CD8-positive, alpha-beta memory T cell (primary cell): ENCODE results near the gene ADORA2A. TPM values are rescaled to one million over a fixed set of nuclear protein-coding genes. Genes with fewer than 3 reads are reported as not detected.

Source experiments
- CTCF ChIA-PET: fragments of 350-600 bp; sonication (Branson Sonifier 250); formaldehyde crosslinking; loops from one replicate; lab custom pipeline; 2021; ENCODE audit warnings: antibody characterized with exemption; lab: Charles Lee
- POLR2A ChIA-PET: fragments of 350-600 bp; sonication (Branson Sonifier 250); formaldehyde crosslinking; loops from one replicate; lab custom pipeline; 2021; ENCODE audit warnings: antibody characterized with exemption; lab: Charles Lee
- DNase-seq, 5 donors: peaks; one replicate each; pipeline versions ENCODE4 v3.0.0 to v3.0.0-alpha.2; 2020 to 2022; ENCODE audit warnings: mixed read lengths in 1 of 5
- H3K27ac ChIP-seq: one replicate; pipeline ENCODE4 v1.7.0; 2013; ENCODE audit warnings: low read depth, mild to moderate bottlenecking, low read length, moderate library complexity
- H3K27me3 ChIP-seq: 2 replicates; pipeline ENCODE4 v1.7.0; 2013; ENCODE audit warnings: low read length, mild to moderate bottlenecking; ENCODE audit not compliant: insufficient read depth, poor library complexity, severe bottlenecking
- H3K36me3 ChIP-seq: 2 replicates; pipeline ENCODE4 v1.7.0; 2013; ENCODE audit warnings: mild to moderate bottlenecking, low read length, moderate library complexity; ENCODE audit not compliant: insufficient read depth
- H3K4me1 ChIP-seq: 2 replicates; pipeline ENCODE4 v1.7.0; 2013; ENCODE audit warnings: mild to moderate bottlenecking, low read length, moderate library complexity; ENCODE audit not compliant: insufficient read depth
- H3K4me3 ChIP-seq: 2 replicates; pipeline ENCODE4 v1.7.0; 2013; ENCODE audit warnings: mild to moderate bottlenecking, low read length
- H3K9me3 ChIP-seq: 2 replicates; pipeline ENCODE4 v1.7.0; 2013; ENCODE audit warnings: mild to moderate bottlenecking, low read length
- H3K27ac Mint-ChIP-seq, 8 donors: one replicate each; pipeline ENCODE4 v1.8.0; 2020 to 2021; ENCODE audit warnings: mixed read lengths in 8 of 8, mild to moderate bottlenecking in 6 of 8, inconsistent platforms in 3 of 8, moderate library complexity in 3 of 8
- H3K27me3 Mint-ChIP-seq, 2 donors: one replicate each; pipeline ENCODE4 v1.8.0; 2020 to 2021; ENCODE audit warnings: mixed read lengths in 2 of 2, mild to moderate bottlenecking in 1 of 2, moderate library complexity in 1 of 2
- H3K36me3 Mint-ChIP-seq, 3 donors: one replicate each; pipeline ENCODE4 v1.8.0; 2020 to 2021; ENCODE audit warnings: mixed read lengths in 3 of 3, inconsistent platforms in 1 of 3, mild to moderate bottlenecking in 1 of 3
- H3K4me1 Mint-ChIP-seq, 3 donors: one replicate each; pipeline ENCODE4 v1.8.0; 2020 to 2021; ENCODE audit warnings: mixed read lengths in 3 of 3, inconsistent platforms in 1 of 3, mild to moderate bottlenecking in 1 of 3
- H3K4me3 Mint-ChIP-seq, 7 donors: one replicate each; pipeline ENCODE4 v1.8.0; 2020 to 2021; ENCODE audit warnings: mixed read lengths in 7 of 7, mild to moderate bottlenecking in 6 of 7, moderate library complexity in 4 of 7, inconsistent platforms in 2 of 7
- H3K9me3 Mint-ChIP-seq, 5 donors: one replicate each; pipeline ENCODE4 v1.8.0; 2020 to 2022; ENCODE audit warnings: mixed read lengths in 5 of 5, mild to moderate bottlenecking in 3 of 5, moderate library complexity in 2 of 5, inconsistent platforms in 1 of 5
- polyA plus RNA-seq: library from polyadenylated mRNA; unstranded; fragments of 300-500 nt; fragmentation: Illumina TruSeq; gene quantifications from one replicate; pipeline ENCODE4 v1.2.3, GENCODE V29; 2021
- total RNA-seq, 2 experiments: library from RNA; stranded (reverse); gene quantifications; one replicate each; pipeline ENCODE4 v1.2.3, GENCODE V29; 2021

The ADORA2A gene
- total and polyA plus RNA-seq, 3 experiments from 2014 or later = 23.2 to 89.6 (median 26.7) TPM

DNA sequence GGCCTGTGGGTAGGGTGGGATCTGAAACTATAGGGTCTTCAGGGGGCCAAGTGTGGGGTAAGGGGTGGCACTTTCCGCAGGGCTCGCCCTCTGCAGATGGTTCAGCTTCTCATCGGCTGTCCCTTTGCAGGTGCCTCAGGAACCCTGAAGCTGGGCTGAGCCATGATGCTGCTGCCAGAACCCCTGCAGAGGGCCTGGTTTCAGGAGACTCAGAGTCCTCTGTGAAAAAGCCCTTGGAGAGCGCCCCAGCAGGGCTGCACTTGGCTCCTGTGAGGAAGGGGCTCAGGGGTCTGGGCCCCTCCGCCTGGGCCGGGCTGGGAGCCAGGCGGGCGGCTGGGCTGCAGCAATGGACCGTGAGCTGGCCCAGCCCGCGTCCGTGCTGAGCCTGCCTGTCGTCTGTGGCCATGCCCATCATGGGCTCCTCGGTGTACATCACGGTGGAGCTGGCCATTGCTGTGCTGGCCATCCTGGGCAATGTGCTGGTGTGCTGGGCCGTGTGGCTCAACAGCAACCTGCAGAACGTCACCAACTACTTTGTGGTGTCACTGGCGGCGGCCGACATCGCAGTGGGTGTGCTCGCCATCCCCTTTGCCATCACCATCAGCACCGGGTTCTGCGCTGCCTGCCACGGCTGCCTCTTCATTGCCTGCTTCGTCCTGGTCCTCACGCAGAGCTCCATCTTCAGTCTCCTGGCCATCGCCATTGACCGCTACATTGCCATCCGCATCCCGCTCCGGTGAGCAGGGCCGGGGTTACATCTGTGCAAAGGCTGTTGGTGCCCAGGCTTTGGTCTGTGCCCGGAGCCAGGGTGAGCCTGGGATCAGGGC lies 5.8 kb downstream of the ADORA2A start:
- peak overlapping the region; percentile 60 to 95 (median 89) for H3K27ac Mint-ChIP-seq
- CTCF ChIA-PET = interaction anchor here (1.8 to 6.9 kb wide), 2 partner anchors 8 to 53 kb away, joined by 5 to 67 read pairs; partner anchors contain the start of gene ADORA2A
- DNase-seq = peak in 1 of 5 donors; percentile 46
- peaks cover 11% of the 10 kb centered on the region for H3K36me3 ChIP-seq
- peak overlapping the region; percentile 77 for H3K27ac ChIP-seq
- H3K27me3 Mint-ChIP-seq = no peaks in the 10 kb centered on the region
- H3K27me3 ChIP-seq = no peaks in the 10 kb centered on the region
- no peaks in the 10 kb centered on the region for H3K9me3 Mint-ChIP-seq
- POLR2A ChIA-PET = no interaction called here
- H3K9me3 ChIP-seq = no peaks in the 10 kb centered on the region
- peaks cover 69 to 96% (median 87%) of the 10 kb centered on the region in 3 donors for H3K4me1 Mint-ChIP-seq
- peak overlapping the region in 3 of 7 donors; percentile 28 to 65 (median 32) for H3K4me3 Mint-ChIP-seq
- peak overlapping the region; percentile 38 for H3K4me3 ChIP-seq
- H3K36me3 Mint-ChIP-seq = peaks cover 0 to 49% (median 1%) of the 10 kb centered on the region in 3 donors
- H3K4me1 ChIP-seq = peaks cover 95% of the 10 kb centered on the region

GRCh38 chr22:24433828-24434470 lies 6.5 kb downstream of the ADORA2A start:
- CTCF ChIA-PET = interaction anchor here (0.6 to 6.9 kb wide), 5 partner anchors 9 to 663 kb away, joined by 3 to 67 read pairs (median 5); partner anchors contain the start of gene ADORA2A
- Mint-ChIP-seq H3K27ac (peak overlapping the region; percentile 84 to 98 (median 92)), H3K27me3 (no peaks in the 10 kb centered on the region), H3K36me3 (peaks cover 0 to 52% (median 1%) of the 10 kb centered on the region in 3 donors), H3K9me3 (no peaks in the 10 kb centered on the region), H3K4me3 (peak overlapping the region; percentile 43 to 84 (median 67)), H3K4me1 (peaks cover 61 to 94% (median 85%) of the 10 kb centered on the region in 3 donors)
- H3K27me3 ChIP-seq = no peaks in the 10 kb centered on the region
- DNase-seq = peak in 1 of 5 donors; percentile 34
- H3K36me3 ChIP-seq = peaks cover 15% of the 10 kb centered on the region
- peak overlapping the region; percentile 77 for H3K27ac ChIP-seq
- POLR2A ChIA-PET = interaction anchor here (1.1 to 1.2 kb wide), 2 partner anchors 10 kb away, joined by 3 to 6 read pairs; no protein-coding TSS in a partner anchor
- H3K9me3 ChIP-seq = no peaks in the 10 kb centered on the region
- peak overlapping the region; percentile 38 for H3K4me3 ChIP-seq
- H3K4me1 ChIP-seq = peaks cover 99% of the 10 kb centered on the region

DNA sequence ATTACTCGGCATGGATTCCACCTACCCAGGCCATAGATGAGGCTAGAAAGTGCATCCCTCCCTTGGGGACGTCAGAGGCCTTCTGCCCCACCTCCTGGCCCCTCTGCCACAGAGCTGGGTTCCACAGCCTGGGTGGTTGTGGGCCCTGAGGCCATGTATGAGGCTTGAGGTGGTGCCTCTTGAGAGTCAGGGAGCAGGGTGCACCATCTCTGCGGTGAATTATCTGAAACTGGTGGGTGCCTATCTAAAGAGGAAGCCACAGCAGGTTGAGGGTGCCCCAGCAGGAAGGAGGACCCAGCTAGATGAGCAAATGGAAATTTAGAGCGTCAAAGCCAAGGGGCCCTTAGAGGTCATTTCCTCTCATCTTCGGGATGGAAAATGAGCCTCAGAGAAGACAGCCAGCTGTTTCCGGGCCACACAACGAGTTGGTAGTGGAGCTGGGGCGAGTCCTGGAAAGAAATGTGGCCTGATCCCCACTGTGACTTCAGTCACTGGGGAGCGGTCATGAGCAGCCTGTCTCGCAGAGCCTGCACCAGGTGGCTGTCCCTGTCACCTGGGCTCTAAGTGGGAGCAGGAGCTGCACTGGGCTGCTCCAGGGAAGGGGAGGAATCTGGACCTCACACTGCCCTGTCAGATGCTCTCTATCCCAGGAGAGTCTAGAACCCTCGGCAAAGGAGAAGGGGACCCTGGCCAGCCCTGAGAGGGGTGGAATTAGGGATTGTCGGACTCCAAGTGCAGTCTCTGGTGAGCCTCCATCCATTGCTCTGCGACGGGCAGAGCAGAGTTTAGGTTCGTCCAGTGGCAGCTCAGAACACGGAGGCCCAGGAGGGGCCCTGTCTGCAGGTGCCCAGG lies 7.3 kb downstream of the ADORA2A start:
- Mint-ChIP-seq H3K36me3 (peaks cover 0 to 56% (median 1%) of the 10 kb centered on the region in 3 donors), H3K27ac (peak overlapping the region; percentile 84 to 98 (median 92)), H3K4me1 (peaks cover 57 to 92% (median 77%) of the 10 kb centered on the region in 3 donors), H3K9me3 (no peaks in the 10 kb centered on the region), H3K4me3 (peak overlapping the region; percentile 43 to 84 (median 67)), H3K27me3 (no peaks in the 10 kb centered on the region)
- H3K36me3 ChIP-seq = peaks cover 15% of the 10 kb centered on the region
- H3K27ac ChIP-seq = peak overlapping the region; percentile 77
- ChIA-PET POLR2A (interaction anchor here (0.6 to 1.2 kb wide), 3 partner anchors 9 to 11 kb away, joined by 3 to 6 read pairs (median 3); no protein-coding TSS in a partner anchor), CTCF (interaction anchor here (0.6 to 6.9 kb wide), 11 partner anchors 9 to 664 kb away, joined by 3 to 67 read pairs (median 3); partner anchors contain the start of gene ADORA2A)
- peak overlapping the region; percentile 38 for H3K4me3 ChIP-seq
- H3K27me3 ChIP-seq = no peaks in the 10 kb centered on the region
- peak; percentile 65 to 92 (median 82) for DNase-seq
- H3K4me1 ChIP-seq = peaks cover 91% of the 10 kb centered on the region
- H3K9me3 ChIP-seq = no peaks in the 10 kb centered on the region

- H3K27ac ChIP-seq = peak overlapping the region; percentile 77
- peak overlapping the region; percentile 84 to 98 (median 92) for H3K27ac Mint-ChIP-seq
- H3K4me3 Mint-ChIP-seq = peak overlapping the region in 5 of 7 donors; percentile 43 to 84 (median 65)
- no peaks in the 10 kb centered on the region for H3K27me3 ChIP-seq
- peaks cover 0 to 60% (median 1%) of the 10 kb centered on the region in 3 donors for H3K36me3 Mint-ChIP-seq
- no peaks in the 10 kb centered on the region for H3K9me3 ChIP-seq
- DNase-seq = no peak
- peaks cover 86% of the 10 kb centered on the region for H3K4me1 ChIP-seq
- peaks cover 54 to 90% (median 72%) of the 10 kb centered on the region in 3 donors for H3K4me1 Mint-ChIP-seq
- H3K36me3 ChIP-seq = peaks cover 15% of the 10 kb centered on the region
- ChIA-PET POLR2A (interaction anchor here (0.6 to 1.2 kb wide), 3 partner anchors 8 to 12 kb away, joined by 3 to 6 read pairs (median 3); no protein-coding TSS in a partner anchor), CTCF (interaction anchor here (0.7 to 6.9 kb wide), 11 partner anchors 8 to 107 kb away, joined by 3 to 67 read pairs (median 3); partner anchors contain the start of gene ADORA2A)
- H3K27me3 Mint-ChIP-seq = no peaks in the 10 kb centered on the region
- H3K4me3 ChIP-seq = peak overlapping the region; percentile 38
- H3K9me3 Mint-ChIP-seq = no peaks in the 10 kb centered on the region
Measured at GRCh38 chr22:24435323-24435645, 7.9 kb downstream of the ADORA2A start.

GRCh38 chr22:24435861-24436371 lies 8.5 kb downstream of the ADORA2A start:
- Histone ChIP-seq H3K4me3 (no peak overlapping the region), H3K9me3 (no peaks in the 10 kb centered on the region), H3K4me1 (peaks cover 79% of the 10 kb centered on the region), H3K27ac (no peak overlapping the region), H3K36me3 (peaks cover 20% of the 10 kb centered on the region), H3K27me3 (no peaks in the 10 kb centered on the region)
- no peak for DNase-seq
- no peaks in the 10 kb centered on the region for H3K27me3 Mint-ChIP-seq
- ChIA-PET POLR2A (interaction anchor here (0.6 kb wide), 1 partner anchor 12 kb away, joined by 3 read pairs; no protein-coding TSS in a partner anchor), CTCF (interaction anchor here (0.7 to 6.9 kb wide), 9 partner anchors 8 to 107 kb away, joined by 3 to 67 read pairs (median 3); partner anchors contain the start of gene ADORA2A)
- peak overlapping the region in 1 of 7 donors; percentile 13 for H3K4me3 Mint-ChIP-seq
- H3K4me1 Mint-ChIP-seq = peaks cover 58 to 89% (median 75%) of the 10 kb centered on the region in 3 donors
- H3K36me3 Mint-ChIP-seq = peaks cover 4 to 66% (median 5%) of the 10 kb centered on the region in 3 donors
- no peaks in the 10 kb centered on the region for H3K9me3 Mint-ChIP-seq
- H3K27ac Mint-ChIP-seq = peak overlapping the region in 6 of 8 donors; percentile 60 to 95 (median 82)

DNA sequence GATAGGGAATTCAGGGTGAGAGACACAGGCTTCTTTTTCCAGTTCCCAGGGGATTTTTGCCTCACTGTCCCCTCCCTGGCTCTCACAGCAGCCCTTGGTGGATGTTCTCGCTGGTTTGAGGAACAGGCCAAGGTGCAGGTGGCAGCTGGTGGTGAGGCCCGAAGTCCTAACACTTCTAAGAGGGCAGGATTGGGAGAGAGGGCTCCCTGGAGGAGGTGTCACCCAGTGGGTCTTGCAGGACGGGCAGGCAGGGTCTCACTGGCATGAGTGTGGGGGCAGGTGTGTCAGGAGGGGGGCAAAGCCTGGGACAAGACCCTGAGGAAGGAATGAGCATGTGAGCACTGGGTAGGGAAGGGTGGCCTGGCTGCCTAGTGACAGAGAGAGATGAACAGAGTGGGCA lies 9.2 kb downstream of the ADORA2A start:
- no peak overlapping the region for H3K4me3 ChIP-seq

More for the DNA sequence above, 9.2 kb downstream of the ADORA2A start:
- Mint-ChIP-seq H3K36me3 (peaks cover 6 to 68% (median 8%) of the 10 kb centered on the region in 3 donors), H3K27me3 (no peaks in the 10 kb centered on the region), H3K27ac (peak overlapping the region; percentile 55 to 85 (median 80)), H3K4me3 (peak overlapping the region in 3 of 7 donors; percentile 23 to 38 (median 26)), H3K4me1 (peaks cover 53 to 85% (median 73%) of the 10 kb centered on the region in 3 donors), H3K9me3 (no peaks in the 10 kb centered on the region)
- H3K27me3 ChIP-seq = no peaks in the 10 kb centered on the region
- peaks cover 73% of the 10 kb centered on the region for H3K4me1 ChIP-seq
- CTCF ChIA-PET = interaction anchor here (1.1 to 6.9 kb wide), 3 partner anchors 12 to 66 kb away, joined by 3 to 67 read pairs (median 3); partner anchors contain the start of gene ADORA2A
- POLR2A ChIA-PET = interaction anchor here (1.0 kb wide), 1 partner anchor 10 kb away, joined by 4 read pairs; the partner anchor contains the start of gene ADORA2A
- no peak overlapping the region for H3K27ac ChIP-seq
- H3K9me3 ChIP-seq = no peaks in the 10 kb centered on the region
- peaks cover 26% of the 10 kb centered on the region for H3K36me3 ChIP-seq
- DNase-seq = no peak
